GM15510 (cell line): ENCODE measurements around the gene TAL2.

Experiments used
- POLR2A ChIP-seq: IDR thresholded peaks from 3 replicates; pipeline ENCODE4 v1.6.1; 2011; ENCODE audit warnings: borderline replicate concordance; ENCODE audit not compliant: insufficient read length; ENCODE audit errors: extremely low read depth

The TAL2 gene

GRCh38 chr9:105667867-105668266 is 5.6 kb downstream of the TAL2 start:
- no peak for TF ChIP-seq POLR2A

GRCh38 chr9:105670315-105670714 is 8.1 kb downstream of the TAL2 start:
- TF ChIP-seq POLR2A: no peak

GRCh38 chr9:105670775-105671174 is 8.5 kb downstream of the TAL2 start:
- no peak for TF ChIP-seq POLR2A

DNA sequence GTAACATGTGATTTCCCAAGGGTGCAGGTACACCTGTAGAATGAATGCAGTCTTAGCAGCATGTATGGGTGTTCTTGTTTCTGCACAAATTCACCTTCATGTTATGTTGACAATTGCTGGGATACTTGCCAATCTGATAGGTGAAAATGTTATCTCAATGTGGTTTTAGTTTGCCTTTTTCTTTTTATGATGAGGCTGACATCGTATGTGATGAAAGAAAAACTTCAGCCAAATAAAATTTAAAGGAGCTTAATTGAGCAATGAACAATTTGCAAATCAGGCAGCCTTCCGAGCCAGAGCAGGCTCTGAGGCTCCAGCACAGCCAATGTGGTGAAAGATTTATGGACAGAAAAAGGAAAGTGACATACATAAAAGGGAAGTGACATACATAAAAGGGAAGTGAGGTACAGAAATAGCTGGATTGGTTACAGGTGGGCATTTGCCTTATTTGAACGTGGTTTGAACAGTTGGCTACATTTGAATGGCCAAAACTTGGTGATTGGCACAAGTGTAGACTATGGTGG is 10.5 kb downstream of the TAL2 start:
- no peak for TF ChIP-seq POLR2A

DNA sequence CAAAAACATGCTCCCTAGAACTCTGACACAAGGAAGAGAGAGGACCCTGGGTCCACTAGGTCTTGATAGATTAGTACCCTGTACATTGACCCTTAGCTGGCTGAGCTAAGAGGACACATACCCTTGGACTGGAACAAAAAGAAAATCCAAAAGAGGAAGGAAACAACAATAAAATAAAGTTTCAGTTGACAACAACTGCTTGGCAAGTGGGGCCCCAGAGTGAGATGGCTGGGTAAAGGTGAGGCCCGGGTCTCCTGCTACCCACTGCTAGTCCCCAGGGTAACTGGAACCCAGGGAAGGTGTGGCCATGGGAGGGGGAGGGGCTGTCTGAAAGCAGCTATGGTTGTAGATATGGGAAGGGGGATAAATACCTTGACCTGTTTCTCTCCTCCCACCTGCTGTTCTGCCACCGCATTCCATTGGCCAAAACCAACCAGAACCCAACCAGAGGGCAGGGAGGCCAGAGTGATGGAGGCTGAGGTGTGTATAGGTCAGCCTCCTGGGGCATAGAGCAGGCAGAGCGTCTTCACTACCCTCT is 11.7 kb downstream of the TAL2 start:
- TF ChIP-seq POLR2A: no peak

DNA sequence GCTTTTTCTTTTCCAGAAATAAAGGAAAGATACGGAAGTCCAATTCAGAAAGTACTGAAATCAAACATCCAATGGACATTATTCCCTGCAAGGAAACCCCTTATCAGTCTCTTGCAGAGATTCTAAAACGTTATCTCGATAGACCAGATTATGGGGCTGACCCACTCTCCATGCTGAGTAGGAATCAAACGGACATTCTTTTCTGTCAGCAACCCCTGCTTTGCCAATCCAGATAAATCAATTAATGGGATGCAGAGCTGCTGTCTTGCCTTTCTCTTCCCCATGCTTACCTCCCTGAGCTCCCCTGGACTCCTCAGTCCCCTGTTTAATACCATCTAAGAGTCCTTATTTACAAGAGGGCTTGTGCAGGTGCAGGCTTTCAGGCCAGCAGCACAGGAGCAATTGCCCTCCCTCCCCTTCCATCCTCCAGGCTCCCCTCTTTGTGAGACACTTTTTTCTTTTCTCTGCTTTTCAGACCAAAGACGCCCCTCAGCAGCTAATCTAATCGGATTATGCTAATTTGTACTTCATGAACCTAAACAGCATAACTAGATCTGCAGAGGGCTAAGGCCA is 14.2 kb downstream of the TAL2 start:
- no peak for TF ChIP-seq POLR2A

DNA sequence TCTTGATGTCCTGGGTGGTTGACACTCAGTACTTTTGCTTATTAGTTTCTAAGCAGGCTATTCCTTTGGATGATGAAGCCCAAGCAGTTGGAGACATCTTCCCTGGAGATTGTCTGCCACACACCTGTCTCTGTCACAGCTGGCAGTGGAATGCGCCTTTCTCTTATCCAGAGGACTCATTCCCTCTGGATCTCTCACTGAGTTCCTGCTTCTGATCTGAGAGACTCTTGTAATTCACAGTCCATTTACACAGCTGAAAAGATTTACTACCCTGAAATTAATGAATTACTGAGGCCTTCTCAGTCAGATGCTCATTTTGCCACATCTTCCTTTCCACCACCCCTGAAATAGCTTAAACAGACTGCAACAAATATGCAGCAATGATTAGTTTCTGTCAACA is 15.9 kb downstream of the TAL2 start:
- TF ChIP-seq POLR2A: no peak

DNA sequence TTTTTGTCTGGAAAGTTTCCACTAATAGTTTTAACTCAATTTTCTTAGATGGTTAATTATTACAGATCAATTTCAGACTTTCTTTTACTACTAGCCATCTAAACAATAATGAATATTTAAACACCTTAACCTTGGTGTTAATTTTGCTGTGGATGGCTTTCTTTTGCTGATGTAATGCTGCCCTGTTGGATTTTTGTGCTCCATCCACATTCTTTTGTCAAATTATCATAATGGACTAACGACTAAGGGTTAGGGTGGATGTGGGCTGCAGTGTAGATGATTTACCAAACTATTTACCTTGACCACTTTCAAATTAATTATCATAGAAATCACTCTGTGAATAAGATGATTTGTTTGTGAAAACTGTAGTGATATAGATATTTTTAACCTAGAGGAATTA is 16.5 kb downstream of the TAL2 start:
- TF ChIP-seq POLR2A: no peak

DNA sequence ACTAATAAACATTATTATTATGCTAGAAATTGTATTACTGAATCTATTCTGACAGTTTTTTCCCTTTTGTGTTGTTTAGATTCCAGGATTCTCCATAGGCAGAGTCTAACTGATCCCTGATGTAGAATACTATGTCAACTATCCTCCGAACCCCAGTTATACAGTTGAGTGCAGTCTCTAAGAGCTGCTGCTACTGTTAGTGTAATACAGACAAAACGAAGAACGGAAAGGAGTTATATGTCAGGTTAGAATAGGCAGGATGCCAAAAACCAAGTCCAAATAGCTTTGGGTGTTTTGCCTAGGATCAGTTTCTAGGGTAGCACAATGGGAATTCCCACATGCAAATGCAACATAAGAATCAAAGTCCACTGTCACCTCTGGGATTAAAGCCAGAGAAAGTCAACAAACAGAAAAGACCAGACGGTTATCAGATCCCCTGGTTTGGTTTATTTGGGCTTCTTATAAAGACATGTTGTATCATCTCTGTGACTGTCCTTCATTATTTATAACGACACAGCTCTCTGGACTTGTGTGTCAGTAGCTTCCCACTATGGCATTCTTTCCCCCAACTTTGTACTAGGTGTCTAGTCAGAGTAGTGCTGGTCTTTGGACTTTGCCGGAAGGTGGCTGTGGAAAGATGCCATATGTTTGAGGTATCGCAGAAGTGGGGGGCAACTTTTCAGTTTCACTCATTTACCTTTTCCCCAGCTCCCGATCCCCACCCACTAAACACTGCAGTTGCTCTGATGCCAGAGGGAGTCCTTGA is 17.2 kb downstream of the TAL2 start:
- TF ChIP-seq POLR2A: no peak

DNA sequence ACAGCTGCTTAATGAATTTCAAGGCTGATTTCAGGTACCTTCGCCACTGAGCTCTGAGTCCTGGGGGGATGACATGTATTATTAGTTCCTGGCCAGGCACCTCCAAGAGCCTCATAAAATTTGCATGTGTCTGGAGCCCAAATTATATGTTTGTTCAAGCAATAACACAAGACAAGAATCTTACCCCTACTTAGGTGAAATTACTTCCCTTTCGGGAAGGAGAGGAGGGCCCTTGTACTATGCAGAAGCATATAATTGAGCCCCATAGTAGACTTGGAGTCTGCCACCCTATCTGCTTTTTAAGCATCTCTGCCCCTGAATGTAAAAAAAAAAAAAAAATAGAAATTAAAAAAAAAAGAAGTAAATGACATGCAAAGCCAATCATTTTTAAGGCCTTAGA is 19.1 kb downstream of the TAL2 start:
- no peak for TF ChIP-seq POLR2A

DNA sequence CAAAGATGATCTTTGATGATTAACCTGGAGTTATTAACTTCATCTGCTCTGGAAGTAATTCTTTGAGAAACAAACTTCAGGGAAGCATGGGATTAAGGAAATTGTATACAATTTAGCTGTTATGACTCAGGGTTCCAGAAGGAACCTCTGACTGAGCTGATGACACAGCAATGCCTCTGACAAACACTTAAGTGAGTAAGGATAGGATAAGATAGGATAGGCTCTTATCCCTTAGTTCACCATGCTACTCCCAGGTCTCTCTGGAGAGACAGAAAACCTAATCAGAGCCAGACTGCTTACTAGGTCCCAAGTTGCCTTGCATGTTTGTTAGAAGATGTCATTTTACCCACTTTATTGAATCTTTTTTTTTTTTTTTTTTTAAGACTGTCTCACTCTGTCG is 19.5 kb downstream of the TAL2 start:
- no peak for TF ChIP-seq POLR2A

- no peak for TF ChIP-seq POLR2A
Observed at GRCh38 chr9:105683688-105684275, 21.5 kb downstream of the TAL2 start.

DNA sequence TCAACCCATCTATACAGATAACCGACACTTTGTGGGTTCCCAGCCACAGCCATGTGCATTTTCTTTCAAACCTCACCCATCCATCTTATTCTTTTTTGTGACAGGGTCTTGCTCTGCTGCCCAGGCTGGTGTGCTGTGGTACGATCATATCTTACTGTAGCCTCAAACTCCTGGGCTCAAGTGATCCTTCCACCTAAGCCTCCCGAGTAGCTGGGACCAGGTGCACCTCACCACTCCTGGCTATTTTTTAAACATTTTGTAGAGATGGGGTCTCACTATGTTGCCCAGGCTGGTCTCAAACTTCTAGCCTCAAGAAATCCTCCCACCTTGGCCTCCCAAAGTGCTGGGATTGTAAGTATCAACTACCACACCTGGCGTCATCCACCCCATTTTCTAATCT is 24.7 kb downstream of the TAL2 start:
- TF ChIP-seq POLR2A: no peak

- no peak for TF ChIP-seq POLR2A
Observed at GRCh38 chr9:105690742-105691141, 28.5 kb downstream of the TAL2 start.

DNA sequence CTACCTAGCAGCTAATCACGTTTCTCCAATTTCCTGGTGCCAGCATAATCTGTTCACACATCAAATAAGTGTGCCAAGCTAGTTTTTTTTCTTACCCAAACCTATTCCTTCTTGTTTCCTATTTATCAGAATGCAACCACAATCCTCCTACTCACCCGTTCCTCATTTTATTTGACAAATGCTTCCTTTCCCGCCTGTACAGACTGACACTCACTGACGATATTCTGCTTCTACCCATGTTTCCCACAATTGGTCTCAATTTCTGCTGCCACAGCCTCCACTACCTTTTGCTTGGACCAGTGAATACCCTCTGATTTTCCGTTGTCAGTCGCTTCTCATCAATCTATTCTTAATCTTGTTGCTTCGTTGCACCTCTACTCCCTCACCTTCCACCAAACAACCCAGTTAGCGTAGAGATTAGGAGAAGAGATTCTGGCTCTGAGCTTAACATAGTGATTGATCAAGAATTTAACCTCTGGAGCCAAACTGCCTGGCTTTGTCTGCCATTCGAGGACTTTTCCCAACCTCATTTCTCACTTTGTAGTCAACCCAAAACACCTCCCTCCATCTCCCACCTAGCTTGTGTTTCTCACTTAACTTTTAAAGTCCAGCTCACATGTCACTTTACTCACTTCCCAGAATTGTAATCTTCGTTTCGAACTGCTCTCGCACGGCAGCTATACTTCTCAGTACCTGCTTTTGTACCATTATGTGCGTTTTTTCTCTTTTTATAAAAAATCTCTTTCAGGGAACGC is 31.4 kb downstream of the TAL2 start:
- no peak for TF ChIP-seq POLR2A
